Coronary artery (tissue), 2 donors: Measurements from ENCODE around the gene NIBAN1.
"Not testable (repeated sequence)": the region's sequence is repeated elsewhere in the genome, so short reads cannot be mapped to it uniquely, and the experiment has no call there.

Source experiments
- DNase-seq: peaks from one replicate; pipeline ENCODE4 v3.0.0-alpha.2; 2017; ENCODE audit warnings: low spot score
- H3K27ac ChIP-seq, 2 donors: fragments of 200-600 bp; sonication (generic); one replicate each; pipeline ENCODE4 v1.5.1; 2016 to 2019
- H3K4me3 ChIP-seq: fragments of 200-600 bp; sonication (generic); 2 replicates; pipeline ENCODE4 v1.5.1; 2016; ENCODE audit warnings: mild to moderate bottlenecking, moderate library complexity
- CTCF ChIP-seq: fragments of 200-600 bp; sonication (generic); IDR thresholded peaks from one replicate; pipeline ENCODE4 v1.5.1; 2019; ENCODE audit warnings: antibody characterized with exemption

NIBAN1 gene

GRCh38 chr1:185010361-185010760 lies 36.1 kb upstream of the NIBAN1 start:
- Histone ChIP-seq H3K4me3 (no peak overlapping the region), H3K27ac (no peak overlapping the region)
- TF ChIP-seq CTCF: no peak
- DNase-seq: no peak

- no peak for DNase-seq
- no peak for TF ChIP-seq CTCF
- H3K27ac ChIP-seq: no peak overlapping the region
- no peak overlapping the region for H3K4me3 ChIP-seq
Measured at GRCh38 chr1:185008838-185009237, 34.5 kb upstream of the NIBAN1 start.

- DNase-seq, H3K4me3 ChIP-seq: not testable (repeated sequence)
Measured at GRCh38 chr1:185001312-185001880, 27.1 kb upstream of the NIBAN1 start.

GRCh38 chr1:184999974-185000373 lies 25.7 kb upstream of the NIBAN1 start:
- H3K4me3 ChIP-seq, H3K27ac ChIP-seq, DNase-seq: not testable (repeated sequence)

More at GRCh38 chr1:185001312-185001880, 27.1 kb upstream of the NIBAN1 start:
- not testable (repeated sequence) for H3K27ac ChIP-seq

GRCh38 chr1:184994301-184994700 lies 20.0 kb upstream of the NIBAN1 start:
- DNase-seq: no peak
- no peak overlapping the region for H3K4me3 ChIP-seq
- H3K27ac ChIP-seq: no peak overlapping the region
- TF ChIP-seq CTCF: no peak

- no peak for TF ChIP-seq CTCF
- DNase-seq: no peak
- H3K27ac ChIP-seq: no peak overlapping the region
- H3K4me3 ChIP-seq: no peak overlapping the region
Measured at GRCh38 chr1:184992271-184992670, 18.0 kb upstream of the NIBAN1 start.

- TF ChIP-seq CTCF: no peak
- Histone ChIP-seq H3K27ac (no peak overlapping the region), H3K4me3 (no peak overlapping the region)
- DNase-seq: no peak
Measured at GRCh38 chr1:184990204-184990603, 15.9 kb upstream of the NIBAN1 start.

GRCh38 chr1:184988506-184988905 lies 14.2 kb upstream of the NIBAN1 start:
- Histone ChIP-seq H3K27ac (no peak overlapping the region), H3K4me3 (no peak overlapping the region)
- no peak for DNase-seq
- TF ChIP-seq CTCF: no peak
